Measurements from ENCODE around the gene MAN1C1.

MAN1C1 gene

DNA sequence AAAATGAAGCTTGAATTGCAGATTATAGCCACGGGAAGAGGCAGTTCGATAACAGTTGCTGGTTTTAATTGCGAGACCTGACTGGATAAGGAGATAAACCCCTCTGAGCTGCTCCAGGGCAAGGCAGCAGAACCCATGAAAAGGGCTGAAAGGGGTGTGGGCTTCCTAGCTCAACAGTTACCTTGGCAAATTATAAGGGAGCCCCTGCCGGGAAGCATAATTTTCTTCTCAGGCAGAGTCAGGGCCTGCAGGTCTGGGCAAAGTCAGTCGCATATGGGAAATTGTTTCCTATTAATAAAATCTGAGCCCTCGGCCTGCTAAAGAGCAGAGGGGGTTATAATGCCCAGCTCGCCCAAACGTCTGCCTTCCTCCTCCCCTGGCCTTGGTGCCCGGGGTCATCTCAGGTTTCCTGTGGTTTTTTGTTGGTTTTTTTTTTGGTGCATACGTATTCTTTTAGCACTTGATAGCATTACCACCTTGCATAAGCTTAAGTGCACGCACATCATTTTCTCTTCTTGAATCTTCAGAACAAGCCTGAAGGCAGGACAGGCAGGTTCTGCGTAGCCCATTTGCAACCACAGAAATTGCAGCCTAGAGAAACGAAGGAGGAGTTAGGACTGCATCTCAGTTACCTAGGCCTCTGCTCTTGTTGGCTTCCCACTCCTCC, 149.5 kb downstream of the MAN1C1 start:
- Histone ChIP-seq H3K4me1 (ENCODE audit: control insufficient read depth in 1 of 2, insufficient read depth in 1 of 2, low read depth in 1 of 2, low read length in 1 of 2) (no peaks in the 10 kb centered on the region), H3K4me3 (ENCODE audit: low read depth in 1 of 2, low read length in 1 of 2) (no peak overlapping the region), H3K27ac (no peak overlapping the region), H3K27me3 (peaks cover 14% of the 10 kb centered on the region), H3K9me3 (no peaks in the 10 kb centered on the region), H3K36me3 (no peaks in the 10 kb centered on the region)
- TF ChIP-seq, protein P1, sequence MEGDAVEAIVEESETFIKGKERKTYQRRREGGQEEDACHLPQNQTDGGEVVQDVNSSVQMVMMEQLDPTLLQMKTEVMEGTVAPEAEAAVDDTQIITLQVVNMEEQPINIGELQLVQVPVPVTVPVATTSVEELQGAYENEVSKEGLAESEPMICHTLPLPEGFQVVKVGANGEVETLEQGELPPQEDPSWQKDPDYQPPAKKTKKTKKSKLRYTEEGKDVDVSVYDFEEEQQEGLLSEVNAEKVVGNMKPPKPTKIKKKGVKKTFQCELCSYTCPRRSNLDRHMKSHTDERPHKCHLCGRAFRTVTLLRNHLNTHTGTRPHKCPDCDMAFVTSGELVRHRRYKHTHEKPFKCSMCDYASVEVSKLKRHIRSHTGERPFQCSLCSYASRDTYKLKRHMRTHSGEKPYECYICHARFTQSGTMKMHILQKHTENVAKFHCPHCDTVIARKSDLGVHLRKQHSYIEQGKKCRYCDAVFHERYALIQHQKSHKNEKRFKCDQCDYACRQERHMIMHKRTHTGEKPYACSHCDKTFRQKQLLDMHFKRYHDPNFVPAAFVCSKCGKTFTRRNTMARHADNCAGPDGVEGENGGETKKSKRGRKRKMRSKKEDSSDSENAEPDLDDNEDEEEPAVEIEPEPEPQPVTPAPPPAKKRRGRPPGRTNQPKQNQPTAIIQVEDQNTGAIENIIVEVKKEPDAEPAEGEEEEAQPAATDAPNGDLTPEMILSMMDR (IDR thresholded peaks at IDR 0.05) = no peak

GRCh38 chr1:25766721-25767436, 150.3 kb downstream of the MAN1C1 start:
- no peaks in the 10 kb centered on the region for H3K36me3 ChIP-seq
- no peaks in the 10 kb centered on the region for H3K9me3 ChIP-seq
- H3K27ac ChIP-seq = no peak overlapping the region
- H3K4me1 ChIP-seq (ENCODE audit: control insufficient read depth in 1 of 2, insufficient read depth in 1 of 2, low read depth in 1 of 2, low read length in 1 of 2) = no peaks in the 10 kb centered on the region
- no peak overlapping the region for H3K4me3 ChIP-seq (ENCODE audit: low read depth in 1 of 2, low read length in 1 of 2)
- TF ChIP-seq, protein P1 (IDR thresholded peaks at IDR 0.05) = no peak
- peaks cover 22% of the 10 kb centered on the region for H3K27me3 ChIP-seq

DNA sequence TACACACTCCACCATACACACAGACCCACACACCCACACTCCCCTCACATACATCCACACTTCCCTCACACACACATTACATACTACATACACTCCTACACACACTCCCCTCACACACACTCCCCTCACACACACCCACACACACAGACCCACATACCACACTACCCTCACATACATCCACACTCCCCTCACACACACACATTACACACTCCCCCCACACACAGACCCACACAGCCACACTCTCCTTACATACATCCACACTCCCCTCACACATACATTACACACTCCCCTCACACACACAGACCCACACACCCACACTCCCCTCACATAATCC, 150.8 kb downstream of the MAN1C1 start:
- Histone ChIP-seq H3K36me3 (no peaks in the 10 kb centered on the region), H3K4me3 (ENCODE audit: low read depth in 1 of 2, low read length in 1 of 2) (no peak overlapping the region), H3K9me3 (no peaks in the 10 kb centered on the region), H3K4me1 (ENCODE audit: control insufficient read depth in 1 of 2, insufficient read depth in 1 of 2, low read depth in 1 of 2, low read length in 1 of 2) (no peaks in the 10 kb centered on the region), H3K27me3 (peaks cover 27% of the 10 kb centered on the region), H3K27ac (no peak overlapping the region)
- TF ChIP-seq, protein P1 (IDR thresholded peaks at IDR 0.05) = no peak

DNA sequence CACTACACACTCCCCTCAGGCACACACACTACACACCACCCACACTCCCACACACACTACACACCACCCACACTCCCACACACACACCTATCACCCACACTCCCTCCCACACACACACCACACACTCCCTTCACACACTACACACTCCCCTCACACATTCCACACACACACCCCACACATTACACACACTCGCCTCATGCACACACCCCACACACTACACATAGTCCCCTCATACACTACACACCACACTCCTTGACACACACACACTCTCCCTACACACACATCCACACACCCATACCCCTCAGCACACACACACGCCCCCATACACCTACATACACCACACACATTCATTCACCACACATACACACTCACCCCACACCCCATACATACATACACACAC, 152.4 kb downstream of the MAN1C1 start:
- no peaks in the 10 kb centered on the region for H3K36me3 ChIP-seq
- no peaks in the 10 kb centered on the region for H3K9me3 ChIP-seq
- peaks cover 35% of the 10 kb centered on the region for H3K27me3 ChIP-seq
- no peak overlapping the region for H3K4me3 ChIP-seq (ENCODE audit: low read depth in 1 of 2, low read length in 1 of 2)
- no peak overlapping the region for H3K27ac ChIP-seq
- H3K4me1 ChIP-seq (ENCODE audit: control insufficient read depth in 1 of 2, insufficient read depth in 1 of 2, low read depth in 1 of 2, low read length in 1 of 2) = no peaks in the 10 kb centered on the region
- TF ChIP-seq, protein P1 (IDR thresholded peaks at IDR 0.05) = no peak

- TF ChIP-seq, protein P1 (IDR thresholded peaks at IDR 0.05) = no peak
- H3K4me1 ChIP-seq (ENCODE audit: control insufficient read depth in 1 of 2, insufficient read depth in 1 of 2, low read depth in 1 of 2, low read length in 1 of 2) = no peaks in the 10 kb centered on the region
- no peak overlapping the region for H3K27ac ChIP-seq
Observed at GRCh38 chr1:25769625-25770383, 153.2 kb downstream of the MAN1C1 start.

More at GRCh38 chr1:25769625-25770383, 153.2 kb downstream of the MAN1C1 start:
- peaks cover 40% of the 10 kb centered on the region for H3K27me3 ChIP-seq
- H3K36me3 ChIP-seq = no peaks in the 10 kb centered on the region
- H3K9me3 ChIP-seq = no peaks in the 10 kb centered on the region
- H3K4me3 ChIP-seq (ENCODE audit: low read depth in 1 of 2, low read length in 1 of 2) = no peak overlapping the region
